NCI-H146 treated with DMSO at 0.1 percent for 48 hours (cell line): ENCODE measurements around the gene E4F1.
A peak's percentile ranks its signal among the peaks of the same experiment; 100 is the strongest.

Experiments used
- DNase-seq: peaks from one replicate; lab custom pipeline; 2025; ENCODE audit not compliant: unreplicated experiment; lab: John Stamatoyannopoulos, UW

E4F1 gene, protein sequence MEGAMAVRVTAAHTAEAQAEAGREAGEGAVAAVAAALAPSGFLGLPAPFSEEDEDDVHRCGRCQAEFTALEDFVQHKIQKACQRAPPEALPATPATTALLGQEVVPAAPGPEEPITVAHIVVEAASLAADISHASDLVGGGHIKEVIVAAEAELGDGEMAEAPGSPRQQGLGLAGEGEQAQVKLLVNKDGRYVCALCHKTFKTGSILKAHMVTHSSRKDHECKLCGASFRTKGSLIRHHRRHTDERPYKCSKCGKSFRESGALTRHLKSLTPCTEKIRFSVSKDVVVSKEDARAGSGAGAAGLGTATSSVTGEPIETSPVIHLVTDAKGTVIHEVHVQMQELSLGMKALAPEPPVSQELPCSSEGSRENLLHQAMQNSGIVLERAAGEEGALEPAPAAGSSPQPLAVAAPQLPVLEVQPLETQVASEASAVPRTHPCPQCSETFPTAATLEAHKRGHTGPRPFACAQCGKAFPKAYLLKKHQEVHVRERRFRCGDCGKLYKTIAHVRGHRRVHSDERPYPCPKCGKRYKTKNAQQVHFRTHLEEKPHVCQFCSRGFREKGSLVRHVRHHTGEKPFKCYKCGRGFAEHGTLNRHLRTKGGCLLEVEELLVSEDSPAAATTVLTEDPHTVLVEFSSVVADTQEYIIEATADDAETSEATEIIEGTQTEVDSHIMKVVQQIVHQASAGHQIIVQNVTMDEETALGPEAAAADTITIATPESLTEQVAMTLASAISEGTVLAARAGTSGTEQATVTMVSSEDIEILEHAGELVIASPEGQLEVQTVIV

GRCh38 chr16:2223221-2223941, at the start of gene E4F1:
TSS of gene E4F1 (plus strand) at chr16:2223591. CDS start at chr16:2223614, 23 bp downstream.
- peak; percentile 99 for DNase-seq

DNA sequence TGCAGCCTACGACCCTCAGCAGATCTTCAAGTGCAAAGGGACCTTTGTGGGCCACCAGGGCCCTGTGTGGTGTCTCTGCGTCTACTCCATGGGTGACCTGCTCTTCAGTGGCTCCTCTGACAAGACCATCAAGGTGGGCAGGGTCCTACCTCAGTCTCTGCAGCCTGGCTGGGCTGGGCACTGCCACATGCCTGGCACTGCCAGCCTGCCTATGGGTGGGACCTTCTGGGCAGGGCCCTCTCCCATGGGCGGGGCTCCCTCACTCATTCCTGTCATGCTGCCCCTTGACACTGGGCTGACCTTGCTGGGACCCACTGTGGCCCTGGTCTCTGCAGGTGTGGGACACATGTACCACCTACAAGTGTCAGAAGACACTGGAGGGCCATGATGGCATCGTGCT, 49.5 kb upstream of the E4F1 start:
- no peak for DNase-seq

DNA sequence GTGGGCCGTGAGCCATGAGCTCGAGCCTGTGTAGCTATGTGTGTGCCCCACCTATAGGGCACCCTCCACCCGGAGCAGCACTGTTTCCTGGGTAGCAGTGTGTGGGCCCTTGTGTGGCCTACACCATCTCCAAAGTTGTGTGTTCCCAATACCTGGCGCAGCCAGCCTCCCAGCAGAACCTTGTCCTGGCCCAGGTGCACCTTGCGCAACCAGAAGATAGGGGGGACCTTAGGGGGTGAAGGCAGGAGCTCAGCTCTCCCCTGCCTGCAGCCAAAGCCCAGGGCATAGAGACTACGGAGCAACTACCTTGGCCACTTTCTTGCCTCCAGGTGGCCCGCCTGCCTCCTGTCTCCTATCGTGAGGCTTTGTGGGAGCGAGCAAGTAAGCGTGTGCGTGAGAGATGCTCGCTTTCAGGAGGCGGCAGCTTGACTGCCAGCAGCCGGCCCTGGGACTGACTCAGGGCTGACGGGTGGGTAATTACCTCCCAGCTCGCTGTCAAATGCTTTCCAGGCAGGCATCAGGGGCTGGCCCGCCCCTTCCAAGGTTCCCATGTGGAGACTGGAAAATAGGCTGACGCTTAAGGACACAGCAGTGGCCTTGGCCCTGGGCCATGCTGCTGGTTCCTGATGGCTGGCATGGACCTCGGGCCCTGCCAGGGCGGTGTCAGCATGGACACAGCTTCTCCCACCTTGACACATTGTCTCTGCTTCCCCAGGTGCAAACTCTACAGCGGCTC, 48.8 kb upstream of the E4F1 start:
- DNase-seq, result no peak

- no peak for DNase-seq
Observed at GRCh38 chr16:2175454-2175853, 47.9 kb upstream of the E4F1 start.

DNA sequence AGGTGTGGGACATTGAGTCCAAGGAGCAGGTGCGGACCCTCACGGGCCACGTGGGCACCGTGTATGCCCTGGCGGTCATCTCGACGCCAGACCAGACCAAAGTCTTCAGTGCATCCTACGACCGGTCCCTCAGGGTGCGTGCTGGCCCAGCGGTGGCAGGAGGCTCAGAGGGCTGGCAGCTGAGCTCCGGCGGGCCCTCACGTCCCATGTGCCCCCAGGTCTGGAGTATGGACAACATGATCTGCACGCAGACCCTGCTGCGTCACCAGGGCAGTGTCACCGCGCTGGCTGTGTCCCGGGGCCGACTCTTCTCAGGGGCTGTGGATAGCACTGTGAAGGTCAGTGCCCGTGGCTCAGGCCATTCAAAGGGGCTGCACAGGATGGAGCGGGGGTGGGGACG, 47.3 kb upstream of the E4F1 start:
- DNase-seq, result no peak

DNA sequence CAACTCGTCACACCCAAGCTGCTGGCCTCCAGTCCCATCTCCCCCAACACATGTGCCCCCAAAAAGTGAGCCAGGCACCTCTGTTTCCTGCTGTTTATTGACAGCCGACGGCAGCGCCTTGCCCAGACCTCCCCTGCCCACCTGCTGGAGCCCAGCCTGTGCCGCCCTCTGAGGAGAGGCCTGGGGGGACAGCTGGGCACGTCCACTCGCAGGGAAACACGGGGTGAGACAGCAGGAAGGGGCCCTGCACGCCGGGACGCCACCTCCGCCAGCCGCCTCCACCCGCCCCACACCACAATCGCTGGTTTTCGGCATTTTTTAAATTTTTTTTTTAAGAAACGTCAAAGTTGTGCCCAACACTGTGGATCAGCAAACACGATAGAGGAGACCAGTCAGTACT, 46.3 kb upstream of the E4F1 start:
- no peak for DNase-seq

DNA sequence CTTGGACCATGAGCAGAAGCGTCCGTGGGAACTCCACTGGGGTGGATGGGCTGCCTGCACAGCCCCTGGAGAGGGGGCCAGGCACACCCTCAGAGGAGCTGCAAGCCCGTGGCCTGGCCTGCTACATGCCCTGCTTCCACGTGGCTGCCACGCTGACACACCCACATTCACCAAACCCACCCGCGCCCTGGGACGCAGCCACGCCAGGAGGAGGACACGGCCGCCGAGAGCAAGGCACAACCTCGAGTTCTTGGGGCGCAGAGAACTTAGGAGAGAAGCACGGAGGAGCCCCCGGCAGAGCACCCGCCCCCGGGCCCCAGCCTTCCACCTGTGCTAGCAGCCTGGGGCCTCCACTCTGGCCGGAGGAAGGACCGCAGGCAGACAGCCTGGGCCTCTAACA, 45.8 kb upstream of the E4F1 start:
- DNase-seq, result no peak

DNA sequence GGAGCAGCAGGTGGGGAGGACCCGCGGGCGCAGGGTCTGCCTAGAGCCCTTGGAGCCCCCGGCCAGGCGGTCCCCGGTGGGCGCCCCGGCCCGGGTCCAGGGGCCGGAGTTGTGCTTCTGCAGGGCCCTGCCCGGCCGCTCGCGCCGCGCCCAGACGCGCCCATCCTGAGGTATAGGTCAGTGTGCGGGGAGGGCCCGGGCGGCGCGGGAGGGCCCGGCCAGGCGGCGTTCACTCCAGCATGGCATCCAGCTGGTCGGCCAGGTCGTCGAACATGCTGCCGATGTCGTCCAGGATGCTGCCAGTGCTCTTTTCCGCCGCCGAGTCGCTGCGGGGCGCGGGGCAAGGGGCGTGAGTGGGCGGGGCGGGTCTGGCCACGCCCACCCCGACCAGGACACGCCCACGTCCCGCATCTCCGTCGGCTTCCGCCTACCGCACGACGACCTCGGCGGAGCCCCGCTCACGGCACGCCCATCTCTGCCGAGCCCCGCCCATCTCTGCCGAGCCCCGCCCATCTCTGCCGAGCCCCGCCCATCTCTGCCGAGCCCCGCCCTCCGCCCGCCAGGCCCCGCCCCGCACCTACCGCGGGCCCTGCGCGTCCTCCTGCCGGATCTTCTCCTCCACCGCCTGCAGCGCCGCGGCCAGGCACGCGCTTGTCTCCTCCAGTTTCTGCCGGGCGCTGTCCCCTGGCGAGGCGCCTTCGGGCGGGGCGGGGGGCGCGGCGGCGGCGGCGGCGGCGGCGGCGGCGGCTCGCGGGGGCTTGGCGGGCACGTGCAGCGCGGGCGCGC, 44.9 kb upstream of the E4F1 start:
- DNase-seq, result peak; percentile 19

DNA sequence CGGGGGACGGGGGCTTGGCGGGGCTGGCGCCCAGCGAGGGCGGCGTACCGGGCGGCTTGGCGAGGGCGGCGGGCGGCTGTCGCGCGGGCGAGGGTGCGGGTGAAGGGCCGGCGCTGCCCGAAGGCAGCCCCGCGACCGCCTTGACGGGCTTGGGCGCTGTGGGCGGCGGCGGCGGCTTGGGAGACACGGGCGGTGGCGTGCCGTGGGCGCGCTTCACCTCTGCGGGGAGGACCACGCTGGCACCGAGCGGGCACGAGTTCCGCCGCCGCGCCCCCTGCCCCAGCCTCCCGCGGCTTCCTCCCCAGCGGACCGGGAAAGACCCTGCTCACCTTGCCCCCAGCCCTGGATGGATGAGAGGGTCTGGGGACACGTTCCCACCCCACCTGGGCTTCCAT, 44.3 kb upstream of the E4F1 start:
- no peak for DNase-seq

DNA sequence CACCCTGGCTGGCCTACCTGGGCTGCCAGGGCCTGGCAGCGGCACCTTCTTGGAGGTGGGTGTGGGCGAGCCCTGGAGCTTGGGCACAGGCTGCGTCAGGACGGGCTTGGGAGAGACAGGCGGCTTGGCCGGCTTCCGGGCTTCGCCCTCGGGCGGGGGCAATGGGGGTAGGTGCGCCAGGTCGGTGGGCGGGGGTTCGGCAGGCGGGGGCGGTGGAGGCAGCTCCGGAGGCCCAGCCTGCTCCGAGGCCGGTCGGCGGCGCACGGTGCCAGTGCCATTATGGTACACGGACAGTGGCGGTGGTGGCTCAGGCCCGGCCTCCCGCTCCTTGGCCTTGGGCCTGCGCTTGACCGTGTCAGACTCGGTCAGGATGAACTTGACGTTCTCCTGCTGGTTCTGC, 43.8 kb upstream of the E4F1 start:
- no peak for DNase-seq

DNA sequence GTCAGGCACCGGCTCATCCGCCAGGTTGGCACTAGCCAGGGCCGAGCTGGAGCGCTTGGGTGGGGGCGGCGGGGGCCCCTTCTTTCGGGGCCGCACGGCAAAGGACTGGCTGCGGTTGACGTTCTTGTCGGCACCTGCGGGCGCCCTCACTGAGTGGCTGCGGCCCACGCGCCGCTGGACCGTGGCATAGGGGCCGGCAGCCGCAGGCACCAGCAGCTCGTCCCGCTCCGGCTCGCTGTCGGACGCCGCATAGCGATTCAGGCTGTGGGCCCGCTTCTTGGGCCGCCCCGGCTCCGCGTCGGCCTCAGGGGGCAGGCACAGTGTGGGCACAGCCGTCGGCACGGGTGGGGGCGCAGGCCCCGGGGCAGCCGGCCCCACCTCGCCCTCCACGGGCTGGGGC, 42.9 kb upstream of the E4F1 start:
- no peak for DNase-seq

GRCh38 chr16:2180962-2181923, 42.1 kb upstream of the E4F1 start:
- DNase-seq, result no peak

DNA sequence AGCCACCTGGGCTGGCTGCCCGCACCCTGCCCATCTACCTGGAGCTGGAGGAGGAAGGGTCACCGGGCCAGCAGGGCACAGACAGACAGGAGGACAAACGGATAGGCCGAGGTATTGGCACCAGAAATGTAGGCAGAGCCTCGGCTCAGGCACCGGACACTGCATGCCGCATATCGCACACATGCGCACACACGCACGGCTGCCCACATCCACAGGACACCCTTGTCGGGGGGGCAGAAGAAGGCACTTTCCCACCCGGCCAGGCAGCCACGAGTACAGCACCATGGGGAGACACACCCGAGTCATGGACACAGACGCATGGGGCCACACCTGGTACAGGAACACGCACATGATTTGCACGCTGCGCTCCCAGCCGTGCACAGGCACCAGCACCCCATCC, 41.4 kb upstream of the E4F1 start:
- no peak for DNase-seq

DNA sequence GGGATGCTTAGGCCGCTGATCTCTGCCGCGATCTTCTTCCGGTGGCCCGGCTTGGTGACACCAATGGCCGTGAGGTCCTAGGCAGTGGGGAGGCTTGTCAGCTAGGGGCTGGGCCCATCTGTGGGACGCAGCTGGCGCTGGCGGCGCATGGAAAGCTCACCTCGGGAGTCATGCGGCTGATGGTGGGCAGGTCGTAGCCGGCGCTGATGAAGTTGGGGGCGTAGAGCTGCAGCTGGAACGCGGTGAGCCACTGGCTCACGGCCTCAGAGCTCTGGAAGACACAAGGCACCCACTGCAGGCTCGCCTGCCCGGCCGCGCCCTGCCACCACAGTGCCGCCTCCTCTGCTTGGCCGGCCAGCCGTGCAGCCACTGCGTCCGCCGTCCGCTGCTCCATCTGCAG, 39.7 kb upstream of the E4F1 start:
- no peak for DNase-seq

DNA sequence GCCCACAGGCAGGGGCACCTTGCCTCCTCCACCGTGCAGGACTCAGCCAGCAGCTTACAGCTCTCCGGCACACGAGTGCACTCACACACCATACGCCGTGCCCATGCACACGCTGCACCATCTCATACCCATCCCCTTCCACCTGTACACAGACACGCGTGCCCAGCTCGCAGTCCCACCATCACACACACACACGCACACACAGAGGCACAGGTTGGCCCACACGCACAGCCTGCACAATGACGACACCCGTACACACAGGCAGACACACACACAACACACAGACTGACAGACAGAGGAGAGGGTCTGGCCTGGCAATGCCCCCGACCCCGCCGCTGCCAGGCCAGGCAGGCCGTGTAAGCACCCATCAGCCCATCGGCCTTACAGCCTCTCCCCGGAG, 39.0 kb upstream of the E4F1 start:
- no peak for DNase-seq

GRCh38 chr16:2184962-2185361, 38.4 kb upstream of the E4F1 start:
- DNase-seq, result no peak

DNA sequence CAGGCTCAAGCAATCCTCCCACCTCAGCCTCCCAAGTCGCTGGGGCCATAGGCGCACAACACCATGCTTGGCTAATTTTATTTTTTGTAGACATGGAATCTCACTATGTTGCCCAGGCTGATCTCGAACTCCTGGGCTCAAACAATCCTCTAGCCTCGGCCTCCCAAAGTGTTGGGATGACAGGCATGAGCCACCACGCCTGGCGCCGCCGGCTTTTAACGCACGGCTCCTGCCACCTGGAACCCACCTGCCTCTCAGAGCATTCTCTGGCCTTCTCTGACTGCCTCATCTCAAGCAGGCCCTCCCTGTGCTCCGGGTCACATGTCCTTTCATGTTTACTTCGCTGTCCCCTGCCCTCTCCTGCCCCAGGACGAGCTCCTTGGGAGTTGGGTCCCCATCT, 37.3 kb upstream of the E4F1 start:
- no peak for DNase-seq

GRCh38 chr16:2186505-2186904, 36.9 kb upstream of the E4F1 start:
- DNase-seq, result no peak

DNA sequence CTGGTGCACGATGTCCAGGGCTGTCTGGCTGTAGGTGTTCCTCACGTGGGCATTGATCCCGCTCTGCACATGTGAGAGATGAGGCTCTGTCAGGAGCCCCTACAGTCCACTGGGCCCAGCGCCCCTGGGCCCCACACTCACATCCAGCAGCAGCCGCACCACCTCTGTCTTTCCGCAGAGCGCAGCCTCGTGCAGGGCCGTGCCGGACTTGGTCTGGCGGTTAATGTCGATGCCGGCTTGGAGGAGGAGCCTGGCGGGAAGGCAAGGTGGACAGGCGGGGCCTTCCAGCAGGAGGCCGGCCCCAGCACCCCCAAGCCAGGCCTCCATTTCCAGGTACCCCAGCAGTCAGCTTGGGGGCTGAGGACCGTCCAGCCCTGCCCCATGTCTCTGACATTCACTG, 36.2 kb upstream of the E4F1 start:
- DNase-seq, result no peak
